H1 (cell line): Measurements from ENCODE around the gene PRKCD. TPM values are rescaled to one million over a fixed set of nuclear protein-coding genes. Genes with fewer than 3 reads are reported as not detected.

Source experiments
- CHD7 ChIP-seq: fragments of 300-600 bp; sonication (generic); IDR thresholded peaks from 2 replicates; pipeline ENCODE4 v1.7.1; 2012; ENCODE audit warnings: low read length, moderate library complexity, mild to moderate bottlenecking, inconsistent platforms; ENCODE audit not compliant: insufficient replicate concordance
- JUND ChIP-seq: IDR thresholded peaks from 2 replicates; pipeline ENCODE4 v1.6.1; 2011; ENCODE audit warnings: mild to moderate bottlenecking, improper control_type of control experiment, low read length
- PHF8 ChIP-seq: fragments of 200-600 bp; sonication (generic); conservative IDR thresholded peaks from 2 replicates; pipeline ENCODE4 v1.7.1; 2012; ENCODE audit warnings: low read depth, mild to moderate bottlenecking, inconsistent platforms, low read length, moderate library complexity
- polyA plus RNA-seq, 7 experiments: library from polyadenylated mRNA; depleted of rRNA in 3 of 7; stranded (reverse) in 5 of 7; unstranded in 2 of 7; fragments of >200 nt in 5 of 7; fragments of 200-250 nt in 2 of 7; gene quantifications; 1 replicate in 5 of 7; 2 replicates in 1 of 7; 4 replicates in 1 of 7; pipeline versions ENCODE4 v1.2.1 to v1.2.3, GENCODE V29; 2011 to 2013; ENCODE audit warnings: missing spikeins in 2 of 7, mixed read lengths in 2 of 7
- total RNA-seq: library from RNA; stranded (reverse); fragmentation: NEBNext Ultra II Directional; extraction: Animal tissue kit (Norgen Biotek cat#: 25700); gene quantifications from 2 replicates; pipeline ENCODE4 v1.2.1, GENCODE V29; 2021

The PRKCD gene
- total and polyA plus RNA-seq, 2 of the 8 experiments (the other 6 are each of a cell fraction or from before 2014, with no cell fraction given), result 22.6 to 23.9 TPM

- TF ChIP-seq CHD7 (no peak), JUND (no peak), PHF8 (no peak)
Observed at GRCh38 chr3:53146319-53146891, 14.6 kb upstream of the PRKCD start (continued).
